ENCODE data around the gene S100A14. TPM values are rescaled to one million over a fixed set of nuclear protein-coding genes. Genes with fewer than 3 reads are reported as not detected.

Gene S100A14
- total RNA-seq, 1 experiment from 2014 or later, result 0.57 TPM

DNA sequence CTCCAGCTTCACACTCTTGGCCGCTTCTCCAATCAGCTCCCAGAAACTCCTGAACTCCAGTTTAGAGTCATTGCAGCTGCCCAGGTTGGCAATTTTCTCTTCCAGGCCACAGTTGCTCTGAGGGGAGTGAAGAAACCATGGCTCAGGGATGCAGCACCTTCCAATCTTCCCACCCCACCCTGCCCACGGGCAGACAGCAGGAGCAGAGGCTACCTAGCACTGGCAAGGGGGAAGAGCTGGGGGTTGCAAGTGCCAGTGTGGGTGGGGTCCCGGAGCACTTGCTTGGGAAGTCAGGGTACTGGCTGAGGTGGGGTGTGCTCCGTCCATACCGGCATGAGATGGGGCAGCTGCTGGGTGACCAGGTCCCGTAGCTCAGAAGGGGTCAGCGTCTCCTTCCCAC, 1.2 kb downstream of the S100A14 start:
- POLR2A ChIA-PET, result interaction anchor here (1.6 to 1.9 kb wide), 2 partner anchors 13 to 19 kb away, joined by 5 read pairs; partner anchors contain the start of genes CHTOP and S100A13
- Histone ChIP-seq H3K36me3 (ENCODE audit: control insufficient read depth, insufficient read depth, low read length) (no peaks in the 10 kb centered on the region), H3K4me1 (ENCODE audit: control insufficient read depth, insufficient read depth, low read length) (peaks cover 28% of the 10 kb centered on the region), H3K27me3 (ENCODE audit: control insufficient read depth, insufficient read depth, low read length) (no peaks in the 10 kb centered on the region), H3K27ac (ENCODE audit: low read length) (no peak overlapping the region), H3K9me3 (ENCODE audit: control insufficient read depth, insufficient read depth, low read depth, low read length) (no peaks in the 10 kb centered on the region), H3K4me3 (ENCODE audit: low read depth in 2 of 2, low read length in 2 of 2) (no peak overlapping the region)
- no peak for TF ChIP-seq POLR2AphosphoS5 (IDR thresholded peaks at IDR 0.05; ENCODE audit: low read depth, low read length)
- TF ChIP-seq, protein P1, sequence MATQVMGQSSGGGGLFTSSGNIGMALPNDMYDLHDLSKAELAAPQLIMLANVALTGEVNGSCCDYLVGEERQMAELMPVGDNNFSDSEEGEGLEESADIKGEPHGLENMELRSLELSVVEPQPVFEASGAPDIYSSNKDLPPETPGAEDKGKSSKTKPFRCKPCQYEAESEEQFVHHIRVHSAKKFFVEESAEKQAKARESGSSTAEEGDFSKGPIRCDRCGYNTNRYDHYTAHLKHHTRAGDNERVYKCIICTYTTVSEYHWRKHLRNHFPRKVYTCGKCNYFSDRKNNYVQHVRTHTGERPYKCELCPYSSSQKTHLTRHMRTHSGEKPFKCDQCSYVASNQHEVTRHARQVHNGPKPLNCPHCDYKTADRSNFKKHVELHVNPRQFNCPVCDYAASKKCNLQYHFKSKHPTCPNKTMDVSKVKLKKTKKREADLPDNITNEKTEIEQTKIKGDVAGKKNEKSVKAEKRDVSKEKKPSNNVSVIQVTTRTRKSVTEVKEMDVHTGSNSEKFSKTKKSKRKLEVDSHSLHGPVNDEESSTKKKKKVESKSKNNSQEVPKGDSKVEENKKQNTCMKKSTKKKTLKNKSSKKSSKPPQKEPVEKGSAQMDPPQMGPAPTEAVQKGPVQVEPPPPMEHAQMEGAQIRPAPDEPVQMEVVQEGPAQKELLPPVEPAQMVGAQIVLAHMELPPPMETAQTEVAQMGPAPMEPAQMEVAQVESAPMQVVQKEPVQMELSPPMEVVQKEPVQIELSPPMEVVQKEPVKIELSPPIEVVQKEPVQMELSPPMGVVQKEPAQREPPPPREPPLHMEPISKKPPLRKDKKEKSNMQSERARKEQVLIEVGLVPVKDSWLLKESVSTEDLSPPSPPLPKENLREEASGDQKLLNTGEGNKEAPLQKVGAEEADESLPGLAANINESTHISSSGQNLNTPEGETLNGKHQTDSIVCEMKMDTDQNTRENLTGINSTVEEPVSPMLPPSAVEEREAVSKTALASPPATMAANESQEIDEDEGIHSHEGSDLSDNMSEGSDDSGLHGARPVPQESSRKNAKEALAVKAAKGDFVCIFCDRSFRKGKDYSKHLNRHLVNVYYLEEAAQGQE (IDR thresholded peaks at IDR 0.05; ENCODE audit: insufficient read depth in 1 of 2, low read depth in 2 of 2, low read length in 1 of 2), result no peak
- TF ChIP-seq TCF7L2 (IDR thresholded peaks at IDR 0.05; ENCODE audit: low read depth, low read length), result no peak
- no peak for TF ChIP-seq SIN3A (IDR thresholded peaks at IDR 0.05; ENCODE audit: borderline replicate concordance, insufficient read depth, low read depth, low read length)
- TF ChIP-seq, protein P2, sequence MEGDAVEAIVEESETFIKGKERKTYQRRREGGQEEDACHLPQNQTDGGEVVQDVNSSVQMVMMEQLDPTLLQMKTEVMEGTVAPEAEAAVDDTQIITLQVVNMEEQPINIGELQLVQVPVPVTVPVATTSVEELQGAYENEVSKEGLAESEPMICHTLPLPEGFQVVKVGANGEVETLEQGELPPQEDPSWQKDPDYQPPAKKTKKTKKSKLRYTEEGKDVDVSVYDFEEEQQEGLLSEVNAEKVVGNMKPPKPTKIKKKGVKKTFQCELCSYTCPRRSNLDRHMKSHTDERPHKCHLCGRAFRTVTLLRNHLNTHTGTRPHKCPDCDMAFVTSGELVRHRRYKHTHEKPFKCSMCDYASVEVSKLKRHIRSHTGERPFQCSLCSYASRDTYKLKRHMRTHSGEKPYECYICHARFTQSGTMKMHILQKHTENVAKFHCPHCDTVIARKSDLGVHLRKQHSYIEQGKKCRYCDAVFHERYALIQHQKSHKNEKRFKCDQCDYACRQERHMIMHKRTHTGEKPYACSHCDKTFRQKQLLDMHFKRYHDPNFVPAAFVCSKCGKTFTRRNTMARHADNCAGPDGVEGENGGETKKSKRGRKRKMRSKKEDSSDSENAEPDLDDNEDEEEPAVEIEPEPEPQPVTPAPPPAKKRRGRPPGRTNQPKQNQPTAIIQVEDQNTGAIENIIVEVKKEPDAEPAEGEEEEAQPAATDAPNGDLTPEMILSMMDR (IDR thresholded peaks at IDR 0.05), result no peak
- DNase-seq (ENCODE audit: low read depth, low spot score), result no peak
- no TSS peak for BruUV-seq (replicated peaks)
- ATAC-seq, result no peak
- CTCF ChIA-PET, result interaction anchor here (1.2 to 1.6 kb wide), 3 partner anchors 9 to 81 kb away, joined by 3 to 4 read pairs (median 3); partner anchors contain the start of gene S100A13
- intact Hi-C loops (cut with micrococcal nuclease; ENCODE audit: unreplicated experiment), result loop anchor here (5.0 kb wide), 1 partner anchor 103 kb away; no protein-coding TSS in a partner anchor
- in situ Hi-C loops (cut with HindIII; ENCODE audit: low pct_unique_long_range_greater_than_20kb, low sequenced_read_pairs), result loop anchor here (25.0 kb wide), 1 partner anchor 253 kb away; the partner anchor contains the start of gene S100A9

DNA sequence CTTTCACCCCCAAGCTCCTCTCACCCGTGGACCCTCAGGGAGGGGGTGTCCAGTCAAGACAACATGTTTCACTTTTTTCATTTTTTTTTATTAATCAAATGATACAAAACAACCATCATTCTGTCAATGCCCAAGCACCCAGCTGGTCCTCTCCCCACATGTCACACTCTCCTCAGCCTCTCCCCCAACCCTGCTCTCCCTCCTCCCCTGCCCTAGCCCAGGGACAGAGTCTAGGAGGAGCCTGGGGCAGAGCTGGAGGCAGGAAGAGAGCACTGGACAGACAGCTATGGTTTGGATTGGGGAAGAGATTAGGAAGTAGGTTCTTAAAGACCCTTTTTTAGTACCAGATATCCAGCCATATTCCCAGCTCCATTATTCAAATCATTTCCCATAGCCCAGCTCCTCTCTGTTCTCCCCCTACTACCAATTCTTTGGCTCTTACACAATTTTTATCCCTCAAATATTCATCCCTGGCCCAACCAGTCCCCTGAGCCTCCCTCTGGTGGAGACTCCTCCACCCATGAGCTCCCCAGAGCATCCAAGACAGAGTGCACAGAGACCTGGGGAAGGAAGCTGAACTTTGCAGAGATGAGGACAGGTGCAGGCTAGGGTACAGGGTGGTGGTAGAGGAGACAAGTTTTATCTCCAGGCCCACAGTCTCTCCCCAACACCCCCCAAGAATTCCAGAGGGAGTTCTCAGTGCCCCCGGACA, 1.8 kb downstream of the S100A14 start:
- Histone ChIP-seq H3K27me3 (ENCODE audit: control insufficient read depth, insufficient read depth, low read length) (no peaks in the 10 kb centered on the region), H3K9me3 (ENCODE audit: control insufficient read depth, insufficient read depth, low read depth, low read length) (no peaks in the 10 kb centered on the region), H3K27ac (ENCODE audit: low read length) (peak overlapping the region; percentile 42; the same call in 1 of the 2 replicates), H3K4me3 (ENCODE audit: low read depth in 2 of 2, low read length in 2 of 2) (no peak overlapping the region), H3K4me1 (ENCODE audit: control insufficient read depth, insufficient read depth, low read length) (peaks cover 34% of the 10 kb centered on the region), H3K36me3 (ENCODE audit: control insufficient read depth, insufficient read depth, low read length) (no peaks in the 10 kb centered on the region)
- DNase-seq (ENCODE audit: low read depth, low spot score), result no peak
- no TSS peak for BruUV-seq (replicated peaks)
- intact Hi-C loops (cut with micrococcal nuclease; ENCODE audit: unreplicated experiment), result no loop called here
- ChIA-PET CTCF (interaction anchor here (1.2 to 1.6 kb wide), 2 partner anchors 9 to 13 kb away, joined by 3 to 4 read pairs; partner anchors contain the start of gene S100A13), POLR2A (interaction anchor here (1.6 to 1.9 kb wide), 2 partner anchors 13 to 20 kb away, joined by 5 read pairs; partner anchors contain the start of genes CHTOP and S100A13)
- TF ChIP-seq, protein P1 (IDR thresholded peaks at IDR 0.05; ENCODE audit: insufficient read depth in 1 of 2, low read depth in 2 of 2, low read length in 1 of 2), result no peak
- TF ChIP-seq TCF7L2 (IDR thresholded peaks at IDR 0.05; ENCODE audit: low read depth, low read length) (no peak), POLR2AphosphoS5 (IDR thresholded peaks at IDR 0.05; ENCODE audit: low read depth, low read length) (no peak), SIN3A (IDR thresholded peaks at IDR 0.05; ENCODE audit: borderline replicate concordance, insufficient read depth, low read depth, low read length) (no peak)
- TF ChIP-seq, protein P2 (IDR thresholded peaks at IDR 0.05), result no peak
- no peak for ATAC-seq
- in situ Hi-C loops (cut with HindIII; ENCODE audit: low pct_unique_long_range_greater_than_20kb, low sequenced_read_pairs), result loop anchor here (25.0 kb wide), 1 partner anchor 252 kb away; the partner anchor contains the start of gene S100A9

Data from Panc1 (cell line).